GM12878 (cell line): Measurements from ENCODE around the gene C17orf107. TPM values are rescaled to one million over a fixed set of nuclear protein-coding genes. Genes with fewer than 3 reads are reported as not detected.

ENCODE experiments used
- CHD2 ChIP-seq: IDR thresholded peaks from 2 replicates; pipeline ENCODE4 v1.6.1; 2011; ENCODE audit warnings: low read depth, low read length, improper control_type of control experiment, borderline replicate concordance
- GABPA ChIP-seq: IDR thresholded peaks from 2 replicates; pipeline ENCODE4 v1.6.1; 2014; ENCODE audit warnings: antibody characterized with exemption, low read depth, mild to moderate bottlenecking, inconsistent platforms
- GATAD2B ChIP-seq: fragments of 450-650 bp; conservative IDR thresholded peaks from 2 replicates; pipeline ENCODE4 v1.6.1; 2017; ENCODE audit warnings: low read depth, mild to moderate bottlenecking, moderate library complexity
- MXI1 ChIP-seq: fragments of 150-350 bp; IDR thresholded peaks from 2 replicates; pipeline ENCODE4 v1.6.1; 2011; ENCODE audit warnings: low read depth, mild to moderate bottlenecking, inconsistent platforms, low read length, improper control_type of control experiment
- MYB ChIP-seq: fragments of 150-350 bp; IDR thresholded peaks from 2 replicates; pipeline ENCODE4 v1.6.1; 2014; ENCODE audit warnings: mild to moderate bottlenecking, low read depth, low read length, borderline replicate concordance
- RELA ChIP-seq: fragments of 450-650 bp; IDR thresholded peaks from 2 replicates; pipeline ENCODE4 v1.8.0; 2014; ENCODE audit warnings: borderline replicate concordance; ENCODE audit not compliant: partially characterized antibody
- SIN3A ChIP-seq: IDR thresholded peaks from 2 replicates; pipeline ENCODE4 v1.6.1; 2012; ENCODE audit warnings: low read depth, low read length, improper control_type of control experiment
- SIX5 ChIP-seq: IDR thresholded peaks from 2 replicates; pipeline ENCODE4 v1.6.1; 2011; ENCODE audit warnings: mild to moderate bottlenecking, low read depth, low read length, moderate library complexity; ENCODE audit not compliant: severe bottlenecking
- ZNF217 ChIP-seq: fragments of 450-650 bp; IDR thresholded peaks from 2 replicates; pipeline ENCODE4 v1.6.1; 2017; ENCODE audit warnings: antibody characterized with exemption, mild to moderate bottlenecking
- ZSCAN29 ChIP-seq: fragments of 450-650 bp; IDR thresholded peaks from 2 replicates; pipeline ENCODE4 v1.6.1; 2017; ENCODE audit warnings: mild to moderate bottlenecking, moderate library complexity
- ZZZ3 ChIP-seq: IDR thresholded peaks from 2 replicates; pipeline ENCODE4 v1.6.1; 2011; ENCODE audit warnings: low read depth; ENCODE audit not compliant: control insufficient read depth, insufficient read length
- polyA plus RNA-seq, 11 experiments: library from polyadenylated mRNA; depleted of rRNA in 4 of 11; unstranded in 6 of 11; stranded (reverse) in 5 of 11; fragments of >200 nt; fragmentation: Nextera tagmentation in 4 of 11; fragmentation: Illumina TruSeq in 1 of 11; extraction: Ambion mirVana in 4 of 11; extraction: Trizol in 1 of 11; gene quantifications; 1 replicate in 1 of 11; 2 replicates in 10 of 11; pipeline versions ENCODE4 v1.2.1 to v1.2.3, GENCODE V29; 2011 to 2016; ENCODE audit warnings: inconsistent platforms in 2 of 11, missing spikeins in 2 of 11, low read depth in 1 of 11
- total RNA-seq, 4 experiments: library from RNA; depleted of rRNA in 3 of 4; stranded (reverse); fragments of >200 nt in 3 of 4; fragmentation: Illumina TruSeq in 1 of 4; extraction: Trizol in 1 of 4; gene quantifications; 2 replicates each; pipeline versions ENCODE4 v1.2.1 to v1.2.3, GENCODE V29; 2013 to 2021
- TF ChIP-seq, protein P1 (sequence below), 3 experiments: IDR thresholded peaks in 2 of 3; conservative IDR thresholded peaks in 1 of 3; 2 replicates each; pipeline ENCODE4 v1.5.1; 2011; ENCODE audit warnings: low read depth in 3 of 3, low read length in 3 of 3, mild to moderate bottlenecking in 3 of 3, control low read depth in 2 of 3, moderate library complexity in 2 of 3, inconsistent platforms in 1 of 3, mixed read lengths in 1 of 3; ENCODE audit not compliant: control insufficient read depth in 2 of 3, insufficient read depth in 1 of 3; ENCODE audit errors: extremely low read depth in 1 of 3
- TF ChIP-seq, protein P2 (sequence below): IDR thresholded peaks from 2 replicates; pipeline ENCODE4 v1.6.1; 2012; ENCODE audit warnings: mild to moderate bottlenecking, low read depth, low read length
- TF ChIP-seq, protein P3 (sequence below): fragments of 450-650 bp; IDR thresholded peaks from 2 replicates; pipeline ENCODE4 v1.6.1; 2016; ENCODE audit warnings: mild to moderate bottlenecking, moderate library complexity, borderline replicate concordance
- TF ChIP-seq, protein P4 (sequence below): IDR thresholded peaks from 2 replicates; pipeline ENCODE4 v1.6.1; 2011; ENCODE audit warnings: borderline replicate concordance, low read depth, mild to moderate bottlenecking, moderate library complexity, low read length; ENCODE audit not compliant: insufficient read depth, poor library complexity, severe bottlenecking
- TF ChIP-seq, protein P5 (sequence below): fragments of 450-650 bp; IDR thresholded peaks from 2 replicates; pipeline ENCODE4 v1.6.1; 2017; ENCODE audit warnings: low read depth, mild to moderate bottlenecking, moderate library complexity

C17orf107 gene
- total and polyA plus RNA-seq, 10 of the 15 experiments (the other 5 are each of a cell fraction or from before 2014, with no cell fraction given), result 0.05 to 0.46 (median 0.11) TPM; not detected in 3

DNA sequence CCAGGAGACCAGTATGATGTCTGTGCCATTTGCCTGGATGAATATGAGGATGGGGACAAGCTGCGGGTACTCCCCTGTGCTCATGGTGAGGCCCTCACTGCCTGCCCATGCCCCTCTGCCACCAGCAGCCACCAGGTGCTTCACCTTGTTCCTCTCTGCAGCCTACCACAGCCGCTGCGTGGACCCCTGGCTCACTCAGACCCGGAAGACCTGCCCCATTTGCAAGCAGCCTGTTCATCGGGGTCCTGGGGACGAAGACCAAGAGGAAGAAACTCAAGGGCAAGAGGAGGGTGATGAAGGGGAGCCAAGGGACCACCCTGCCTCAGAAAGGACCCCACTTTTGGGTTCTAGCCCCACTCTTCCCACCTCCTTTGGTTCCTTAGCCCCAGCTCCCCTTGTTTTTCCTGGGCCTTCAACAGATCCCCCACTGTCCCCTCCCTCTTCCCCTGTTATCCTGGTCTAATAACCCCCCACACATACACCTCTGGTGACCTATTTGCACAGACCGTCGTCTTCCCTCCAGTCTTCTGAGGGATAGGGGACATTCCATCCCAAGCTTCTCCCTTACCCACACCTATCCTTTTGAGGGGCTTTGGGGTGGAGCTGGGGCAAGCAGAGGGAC is 45.3 kb downstream of the C17orf107 start (continued):
- TF ChIP-seq, protein P1, sequence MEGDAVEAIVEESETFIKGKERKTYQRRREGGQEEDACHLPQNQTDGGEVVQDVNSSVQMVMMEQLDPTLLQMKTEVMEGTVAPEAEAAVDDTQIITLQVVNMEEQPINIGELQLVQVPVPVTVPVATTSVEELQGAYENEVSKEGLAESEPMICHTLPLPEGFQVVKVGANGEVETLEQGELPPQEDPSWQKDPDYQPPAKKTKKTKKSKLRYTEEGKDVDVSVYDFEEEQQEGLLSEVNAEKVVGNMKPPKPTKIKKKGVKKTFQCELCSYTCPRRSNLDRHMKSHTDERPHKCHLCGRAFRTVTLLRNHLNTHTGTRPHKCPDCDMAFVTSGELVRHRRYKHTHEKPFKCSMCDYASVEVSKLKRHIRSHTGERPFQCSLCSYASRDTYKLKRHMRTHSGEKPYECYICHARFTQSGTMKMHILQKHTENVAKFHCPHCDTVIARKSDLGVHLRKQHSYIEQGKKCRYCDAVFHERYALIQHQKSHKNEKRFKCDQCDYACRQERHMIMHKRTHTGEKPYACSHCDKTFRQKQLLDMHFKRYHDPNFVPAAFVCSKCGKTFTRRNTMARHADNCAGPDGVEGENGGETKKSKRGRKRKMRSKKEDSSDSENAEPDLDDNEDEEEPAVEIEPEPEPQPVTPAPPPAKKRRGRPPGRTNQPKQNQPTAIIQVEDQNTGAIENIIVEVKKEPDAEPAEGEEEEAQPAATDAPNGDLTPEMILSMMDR (IDR thresholded peaks at IDR 0.05 in 2 of 3, conservative IDR thresholded peaks at IDR 0.05 in 1 of 3; ENCODE audit: control insufficient read depth in 2 of 3, extremely low read depth in 1 of 3, insufficient read depth in 1 of 3, low read depth in 3 of 3, low read length in 3 of 3), result no peak
- no peak for TF ChIP-seq SIN3A
- TF ChIP-seq, protein P2, sequence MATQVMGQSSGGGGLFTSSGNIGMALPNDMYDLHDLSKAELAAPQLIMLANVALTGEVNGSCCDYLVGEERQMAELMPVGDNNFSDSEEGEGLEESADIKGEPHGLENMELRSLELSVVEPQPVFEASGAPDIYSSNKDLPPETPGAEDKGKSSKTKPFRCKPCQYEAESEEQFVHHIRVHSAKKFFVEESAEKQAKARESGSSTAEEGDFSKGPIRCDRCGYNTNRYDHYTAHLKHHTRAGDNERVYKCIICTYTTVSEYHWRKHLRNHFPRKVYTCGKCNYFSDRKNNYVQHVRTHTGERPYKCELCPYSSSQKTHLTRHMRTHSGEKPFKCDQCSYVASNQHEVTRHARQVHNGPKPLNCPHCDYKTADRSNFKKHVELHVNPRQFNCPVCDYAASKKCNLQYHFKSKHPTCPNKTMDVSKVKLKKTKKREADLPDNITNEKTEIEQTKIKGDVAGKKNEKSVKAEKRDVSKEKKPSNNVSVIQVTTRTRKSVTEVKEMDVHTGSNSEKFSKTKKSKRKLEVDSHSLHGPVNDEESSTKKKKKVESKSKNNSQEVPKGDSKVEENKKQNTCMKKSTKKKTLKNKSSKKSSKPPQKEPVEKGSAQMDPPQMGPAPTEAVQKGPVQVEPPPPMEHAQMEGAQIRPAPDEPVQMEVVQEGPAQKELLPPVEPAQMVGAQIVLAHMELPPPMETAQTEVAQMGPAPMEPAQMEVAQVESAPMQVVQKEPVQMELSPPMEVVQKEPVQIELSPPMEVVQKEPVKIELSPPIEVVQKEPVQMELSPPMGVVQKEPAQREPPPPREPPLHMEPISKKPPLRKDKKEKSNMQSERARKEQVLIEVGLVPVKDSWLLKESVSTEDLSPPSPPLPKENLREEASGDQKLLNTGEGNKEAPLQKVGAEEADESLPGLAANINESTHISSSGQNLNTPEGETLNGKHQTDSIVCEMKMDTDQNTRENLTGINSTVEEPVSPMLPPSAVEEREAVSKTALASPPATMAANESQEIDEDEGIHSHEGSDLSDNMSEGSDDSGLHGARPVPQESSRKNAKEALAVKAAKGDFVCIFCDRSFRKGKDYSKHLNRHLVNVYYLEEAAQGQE, result no peak
- no peak for TF ChIP-seq GABPA
- TF ChIP-seq RELA, result no peak
- TF ChIP-seq SIX5, result no peak
- TF ChIP-seq, protein P3, sequence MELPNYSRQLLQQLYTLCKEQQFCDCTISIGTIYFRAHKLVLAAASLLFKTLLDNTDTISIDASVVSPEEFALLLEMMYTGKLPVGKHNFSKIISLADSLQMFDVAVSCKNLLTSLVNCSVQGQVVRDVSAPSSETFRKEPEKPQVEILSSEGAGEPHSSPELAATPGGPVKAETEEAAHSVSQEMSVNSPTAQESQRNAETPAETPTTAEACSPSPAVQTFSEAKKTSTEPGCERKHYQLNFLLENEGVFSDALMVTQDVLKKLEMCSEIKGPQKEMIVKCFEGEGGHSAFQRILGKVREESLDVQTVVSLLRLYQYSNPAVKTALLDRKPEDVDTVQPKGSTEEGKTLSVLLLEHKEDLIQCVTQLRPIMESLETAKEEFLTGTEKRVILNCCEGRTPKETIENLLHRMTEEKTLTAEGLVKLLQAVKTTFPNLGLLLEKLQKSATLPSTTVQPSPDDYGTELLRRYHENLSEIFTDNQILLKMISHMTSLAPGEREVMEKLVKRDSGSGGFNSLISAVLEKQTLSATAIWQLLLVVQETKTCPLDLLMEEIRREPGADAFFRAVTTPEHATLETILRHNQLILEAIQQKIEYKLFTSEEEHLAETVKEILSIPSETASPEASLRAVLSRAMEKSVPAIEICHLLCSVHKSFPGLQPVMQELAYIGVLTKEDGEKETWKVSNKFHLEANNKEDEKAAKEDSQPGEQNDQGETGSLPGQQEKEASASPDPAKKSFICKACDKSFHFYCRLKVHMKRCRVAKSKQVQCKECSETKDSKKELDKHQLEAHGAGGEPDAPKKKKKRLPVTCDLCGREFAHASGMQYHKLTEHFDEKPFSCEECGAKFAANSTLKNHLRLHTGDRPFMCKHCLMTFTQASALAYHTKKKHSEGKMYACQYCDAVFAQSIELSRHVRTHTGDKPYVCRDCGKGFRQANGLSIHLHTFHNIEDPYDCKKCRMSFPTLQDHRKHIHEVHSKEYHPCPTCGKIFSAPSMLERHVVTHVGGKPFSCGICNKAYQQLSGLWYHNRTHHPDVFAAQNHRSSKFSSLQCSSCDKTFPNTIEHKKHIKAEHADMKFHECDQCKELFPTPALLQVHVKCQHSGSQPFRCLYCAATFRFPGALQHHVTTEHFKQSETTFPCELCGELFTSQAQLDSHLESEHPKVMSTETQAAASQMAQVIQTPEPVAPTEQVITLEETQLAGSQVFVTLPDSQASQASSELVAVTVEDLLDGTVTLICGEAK, result no peak
- no peak for TF ChIP-seq ZZZ3
- TF ChIP-seq, protein P4, sequence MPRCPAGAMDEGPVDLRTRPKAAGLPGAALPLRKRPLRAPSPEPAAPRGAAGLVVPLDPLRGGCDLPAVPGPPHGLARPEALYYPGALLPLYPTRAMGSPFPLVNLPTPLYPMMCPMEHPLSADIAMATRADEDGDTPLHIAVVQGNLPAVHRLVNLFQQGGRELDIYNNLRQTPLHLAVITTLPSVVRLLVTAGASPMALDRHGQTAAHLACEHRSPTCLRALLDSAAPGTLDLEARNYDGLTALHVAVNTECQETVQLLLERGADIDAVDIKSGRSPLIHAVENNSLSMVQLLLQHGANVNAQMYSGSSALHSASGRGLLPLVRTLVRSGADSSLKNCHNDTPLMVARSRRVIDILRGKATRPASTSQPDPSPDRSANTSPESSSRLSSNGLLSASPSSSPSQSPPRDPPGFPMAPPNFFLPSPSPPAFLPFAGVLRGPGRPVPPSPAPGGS, result peak; percentile 93
- TF ChIP-seq GATAD2B, result no peak
- TF ChIP-seq ZNF217, result no peak
- TF ChIP-seq CHD2, result 0 out of 2 replicates have a peak, but pooled peaks have one; percentile 45
- no peak for TF ChIP-seq MYB
- no peak for TF ChIP-seq ZSCAN29
- TF ChIP-seq MXI1, result no peak
- TF ChIP-seq, protein P5, sequence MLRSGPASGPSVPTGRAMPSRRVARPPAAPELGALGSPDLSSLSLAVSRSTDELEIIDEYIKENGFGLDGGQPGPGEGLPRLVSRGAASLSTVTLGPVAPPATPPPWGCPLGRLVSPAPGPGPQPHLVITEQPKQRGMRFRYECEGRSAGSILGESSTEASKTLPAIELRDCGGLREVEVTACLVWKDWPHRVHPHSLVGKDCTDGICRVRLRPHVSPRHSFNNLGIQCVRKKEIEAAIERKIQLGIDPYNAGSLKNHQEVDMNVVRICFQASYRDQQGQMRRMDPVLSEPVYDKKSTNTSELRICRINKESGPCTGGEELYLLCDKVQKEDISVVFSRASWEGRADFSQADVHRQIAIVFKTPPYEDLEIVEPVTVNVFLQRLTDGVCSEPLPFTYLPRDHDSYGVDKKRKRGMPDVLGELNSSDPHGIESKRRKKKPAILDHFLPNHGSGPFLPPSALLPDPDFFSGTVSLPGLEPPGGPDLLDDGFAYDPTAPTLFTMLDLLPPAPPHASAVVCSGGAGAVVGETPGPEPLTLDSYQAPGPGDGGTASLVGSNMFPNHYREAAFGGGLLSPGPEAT, result no peak
